Iris pigment epithelial cell (primary cell): ENCODE measurements around the gene NPY1R.

Source experiments
- DNase-seq: peaks from one replicate; pipeline ENCODE4 v3.0.0-alpha.2; 2011; ENCODE audit warnings: low read depth

The NPY1R gene

DNA sequence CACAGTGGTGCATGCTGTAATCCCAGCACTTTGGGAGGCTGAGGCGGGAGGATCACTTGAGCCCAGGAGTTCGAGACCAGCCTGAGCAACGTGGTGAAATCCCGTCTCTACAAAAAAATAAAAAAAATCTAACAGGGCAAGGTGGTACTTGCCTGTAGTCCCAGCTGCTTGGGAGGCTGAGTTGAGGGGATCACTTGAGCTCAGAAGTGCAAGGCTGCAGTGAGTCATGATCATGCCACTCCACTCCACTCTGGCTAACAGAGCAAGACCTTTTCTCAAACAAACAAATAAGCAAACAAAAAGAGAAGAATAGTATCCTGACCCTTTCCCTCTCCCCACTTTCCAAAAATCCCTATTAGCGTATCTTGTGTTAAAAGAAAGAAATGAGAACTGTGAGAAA lies 52.7 kb downstream of the NPY1R start:
- no peak for DNase-seq

DNA sequence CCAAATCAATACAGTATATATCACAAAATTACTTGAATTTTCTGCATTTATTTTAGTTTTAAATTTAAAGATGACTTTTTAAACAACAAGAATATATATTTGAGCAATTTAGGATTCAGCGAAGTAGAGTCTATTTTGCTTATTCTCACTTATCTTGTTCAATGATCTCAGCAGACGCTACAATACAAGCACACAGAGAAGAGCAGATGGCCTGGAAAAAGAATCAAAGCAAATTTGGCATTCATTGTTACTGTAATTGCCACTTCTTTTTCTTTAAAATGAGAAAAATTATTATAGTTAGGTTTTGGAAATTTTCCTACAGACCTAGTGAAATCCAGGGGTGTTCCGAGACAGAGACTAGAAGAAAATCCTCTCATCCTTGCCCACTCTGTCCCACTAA lies 57.5 kb downstream of the NPY1R start:
- DNase-seq: no peak
